IPS-18a (cell line): Measurements from ENCODE around the gene TUBB2A.
A peak's percentile ranks its signal among the peaks of the same experiment; 100 is the strongest.
"Not testable (repeated sequence)": the region's sequence is repeated elsewhere in the genome, so short reads cannot be mapped to it uniquely, and the experiment has no call there.

Experiments
- H3K27ac ChIP-seq: one replicate; pipeline ENCODE4 v1.5.1; 2013; ENCODE audit warnings: low read length
- H3K27me3 ChIP-seq: one replicate; pipeline ENCODE4 v1.6.1; 2013; ENCODE audit warnings: mild to moderate bottlenecking, low read length; ENCODE audit not compliant: control insufficient read depth, insufficient read depth
- H3K36me3 ChIP-seq: one replicate; pipeline ENCODE4 v1.6.1; 2013; ENCODE audit warnings: low read depth, low read length; ENCODE audit not compliant: control insufficient read depth
- H3K4me1 ChIP-seq: one replicate; pipeline ENCODE4 v1.6.1; 2013; ENCODE audit warnings: low read depth, low read length; ENCODE audit not compliant: control insufficient read depth
- H3K4me3 ChIP-seq: one replicate; pipeline ENCODE4 v1.5.1; 2013; ENCODE audit warnings: low read length
- H3K9ac ChIP-seq: one replicate; pipeline ENCODE4 v1.6.1; 2013; ENCODE audit warnings: mild to moderate bottlenecking, low read length, moderate library complexity
- H3K9me3 ChIP-seq: one replicate; pipeline ENCODE4 v1.6.1; 2013; ENCODE audit warnings: low read depth, low read length; ENCODE audit not compliant: control insufficient read depth

TUBB2A gene

DNA sequence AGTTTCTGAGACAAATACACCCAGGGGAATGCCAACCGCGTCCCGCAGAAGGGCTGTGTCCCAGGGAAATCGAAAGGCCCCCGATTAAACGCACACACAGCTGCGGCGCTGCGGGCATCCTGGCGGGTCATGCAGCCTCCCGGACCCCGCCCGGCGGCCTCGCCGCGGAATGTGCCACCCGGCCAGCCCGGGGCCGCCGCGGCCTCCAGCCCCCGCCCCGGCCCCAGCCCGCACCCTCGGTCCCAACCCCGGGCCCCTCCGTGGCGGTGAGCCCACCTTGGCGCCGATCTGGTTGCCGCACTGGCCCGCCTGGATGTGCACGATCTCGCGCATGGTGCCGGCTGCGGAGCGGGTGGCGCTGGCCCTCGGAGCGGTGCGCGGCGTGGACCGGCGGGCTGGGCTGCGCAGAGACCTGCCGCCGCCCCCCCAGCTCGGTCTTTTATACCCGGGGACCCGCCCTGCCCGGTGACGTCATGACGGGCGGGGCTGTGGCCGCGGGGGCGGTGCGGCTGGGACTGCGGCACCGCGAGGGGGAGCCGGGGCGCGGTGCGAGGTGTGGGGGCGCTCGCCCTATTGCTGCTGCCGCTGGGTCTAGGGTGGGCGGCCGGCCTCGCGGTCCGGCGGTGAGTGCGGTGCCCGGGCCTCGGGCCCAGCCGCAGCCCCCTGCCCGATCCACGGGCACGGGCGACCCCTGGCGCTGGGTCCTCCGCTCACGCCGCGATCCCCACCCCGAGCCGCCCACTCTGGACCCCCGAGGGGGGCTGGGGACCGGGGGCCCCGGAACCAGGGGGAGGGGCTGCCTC, at the start of gene TUBB2A:
Gene TUBB2A, minus strand, starts transcription at position 414 of the 803 bp plus-strand sequence. Its CDS starts 81 bp downstream, at position 333.
- Histone ChIP-seq H3K4me1 (peaks cover 31% of the 10 kb centered on the region), H3K27ac (peak within 1 kb of the TSS; percentile 47), H3K4me3 (peak within 1 kb of the TSS; percentile 89)

DNA sequence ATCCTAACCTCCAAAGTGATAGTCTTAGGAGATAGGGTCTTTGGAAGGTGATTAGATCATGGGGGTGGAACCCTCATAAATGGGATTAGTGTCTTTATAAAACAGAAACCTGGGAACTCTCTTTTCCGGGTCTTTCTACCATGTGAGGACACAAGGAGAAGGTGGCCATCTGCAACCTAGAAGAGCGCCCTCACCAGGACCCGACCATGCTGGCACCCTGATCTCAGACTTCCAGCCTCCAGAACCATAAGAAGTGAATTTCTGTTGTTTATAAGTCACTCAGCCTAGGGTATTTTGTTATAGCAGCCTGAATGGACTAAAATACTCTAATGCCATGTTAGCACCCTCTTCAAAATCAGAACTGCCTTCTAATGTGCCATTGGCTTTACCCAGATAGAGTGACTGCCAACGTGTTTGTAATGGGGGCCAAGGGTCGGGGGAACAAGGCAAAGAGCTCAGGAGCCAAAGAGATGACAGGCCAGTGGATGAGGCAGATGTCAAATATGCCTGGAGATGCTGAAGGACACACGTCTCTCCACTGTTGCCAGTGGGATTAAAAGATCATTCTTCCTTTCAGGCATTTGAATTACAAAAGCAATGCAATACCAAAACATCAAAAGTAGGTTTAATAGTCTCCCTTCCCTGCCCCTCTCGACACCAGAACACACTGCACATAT, 49.1 kb upstream of the TUBB2A start:
- H3K36me3 ChIP-seq: no peaks in the 10 kb centered on the region
- H3K9ac ChIP-seq: no peak overlapping the region
- H3K27ac ChIP-seq: no peak overlapping the region
- H3K4me1 ChIP-seq: peaks cover 14% of the 10 kb centered on the region
- H3K4me3 ChIP-seq: no peak overlapping the region
- H3K9me3 ChIP-seq: no peaks in the 10 kb centered on the region
- H3K27me3 ChIP-seq: no peaks in the 10 kb centered on the region

More for the DNA sequence above, at the start of gene TUBB2A:
- Histone ChIP-seq H3K9me3 (no peaks in the 10 kb centered on the region), H3K9ac (peak within 1 kb of the TSS; percentile 56), H3K27me3 (no peaks in the 10 kb centered on the region), H3K36me3 (peaks cover 25% of the 10 kb centered on the region)

DNA sequence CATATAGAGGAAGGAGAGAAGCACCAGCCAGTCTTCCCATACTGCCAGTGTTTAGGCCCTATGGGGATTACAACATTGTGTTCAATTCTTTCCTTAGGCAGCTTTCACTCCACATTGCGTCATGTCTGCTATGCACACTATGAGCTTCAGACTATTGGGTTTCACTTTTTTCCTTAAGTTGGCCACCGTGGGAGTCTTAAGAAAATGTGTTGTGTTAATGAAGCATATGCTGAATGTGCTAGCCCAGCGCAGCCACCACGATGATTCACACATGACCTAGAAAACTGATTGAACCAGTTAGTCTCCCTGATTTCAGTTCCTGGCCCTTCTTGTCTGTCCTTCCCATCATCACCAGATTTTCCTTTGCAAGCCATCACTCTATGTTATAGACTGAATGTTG, 48.6 kb upstream of the TUBB2A start:
- Histone ChIP-seq H3K4me1 (peaks cover 14% of the 10 kb centered on the region), H3K9me3 (no peaks in the 10 kb centered on the region), H3K36me3 (no peaks in the 10 kb centered on the region), H3K27me3 (no peaks in the 10 kb centered on the region), H3K27ac (no peak overlapping the region), H3K4me3 (no peak overlapping the region), H3K9ac (no peak overlapping the region)

DNA sequence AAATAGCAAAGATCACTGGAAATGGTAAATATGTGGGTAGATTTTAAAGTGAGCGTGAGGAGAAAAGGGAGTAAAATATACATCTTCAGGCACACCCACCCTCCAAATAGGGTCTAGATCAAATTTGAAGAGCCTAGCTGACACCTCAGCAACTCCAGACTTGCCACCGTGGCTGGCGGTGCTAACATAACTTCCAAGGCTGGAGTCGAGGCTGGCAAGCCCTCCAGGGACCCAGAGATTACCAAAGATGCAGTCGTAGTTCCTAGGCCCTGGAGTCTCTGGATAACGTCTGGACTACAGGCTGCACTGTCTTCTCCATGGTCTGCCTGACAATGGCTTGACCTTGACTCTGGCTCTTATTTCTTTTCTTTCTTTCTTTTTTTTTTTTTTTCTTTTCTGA, 47.6 kb upstream of the TUBB2A start:
- no peak overlapping the region for H3K27ac ChIP-seq
- peaks cover 14% of the 10 kb centered on the region for H3K4me1 ChIP-seq
- H3K9ac ChIP-seq: no peak overlapping the region
- no peaks in the 10 kb centered on the region for H3K9me3 ChIP-seq
- no peak overlapping the region for H3K4me3 ChIP-seq
- no peaks in the 10 kb centered on the region for H3K36me3 ChIP-seq
- H3K27me3 ChIP-seq: no peaks in the 10 kb centered on the region

DNA sequence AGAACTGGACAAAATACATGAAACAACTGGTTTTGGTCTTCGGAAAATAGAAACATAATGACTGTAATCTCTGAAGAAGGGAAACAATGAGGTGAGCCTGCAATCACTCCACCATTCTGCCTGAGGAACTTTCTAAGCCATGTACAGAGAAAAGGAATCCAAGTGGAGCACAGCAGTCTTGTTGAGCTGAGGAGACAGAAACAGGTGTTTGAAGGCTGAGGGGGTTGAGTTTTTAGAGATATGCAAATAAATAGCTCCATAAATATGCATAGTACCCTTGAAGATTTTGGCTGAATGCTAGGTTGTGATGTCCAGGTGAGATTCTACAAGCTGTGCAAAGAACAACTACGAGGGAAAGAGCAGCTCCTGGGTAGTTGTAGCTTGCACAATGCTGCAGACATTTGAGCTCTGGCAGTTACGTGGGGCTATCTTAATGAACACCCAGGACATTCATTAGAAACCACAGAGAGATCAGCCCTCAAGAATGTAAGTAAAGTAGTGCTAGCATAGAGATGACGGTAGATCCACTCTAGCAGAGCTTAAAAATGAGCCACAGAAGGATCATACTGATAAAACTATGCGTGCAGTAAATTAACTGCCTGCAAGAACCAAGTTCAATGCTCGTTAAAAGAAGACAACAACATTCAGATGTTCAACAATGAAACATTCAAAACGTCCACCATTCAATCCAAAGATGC, 45.8 kb upstream of the TUBB2A start:
- no peaks in the 10 kb centered on the region for H3K4me1 ChIP-seq
- no peak overlapping the region for H3K9ac ChIP-seq
- H3K27me3 ChIP-seq: no peaks in the 10 kb centered on the region
- no peak overlapping the region for H3K27ac ChIP-seq
- H3K9me3 ChIP-seq: no peaks in the 10 kb centered on the region
- no peaks in the 10 kb centered on the region for H3K36me3 ChIP-seq
- H3K4me3 ChIP-seq: no peak overlapping the region

DNA sequence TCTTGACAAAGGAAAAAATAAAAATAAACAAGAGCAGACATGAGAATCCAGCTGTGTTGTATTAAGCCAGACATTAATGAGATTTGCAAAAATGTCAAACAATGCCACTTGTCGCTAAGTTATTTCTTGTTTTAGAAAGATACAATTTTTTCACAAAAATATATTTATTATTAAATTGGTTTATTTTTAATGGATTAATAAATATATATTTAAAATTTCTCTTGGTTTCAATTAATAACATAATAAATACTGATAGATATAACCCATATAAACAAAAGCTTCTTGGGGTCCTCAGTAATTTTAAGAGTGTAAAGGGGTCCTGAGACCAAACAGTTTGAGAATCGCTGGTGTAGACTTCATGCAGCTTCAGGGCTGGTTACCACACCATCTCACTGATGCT, 44.0 kb upstream of the TUBB2A start:
- Histone ChIP-seq H3K27ac (no peak overlapping the region), H3K4me1 (no peaks in the 10 kb centered on the region), H3K9me3 (no peaks in the 10 kb centered on the region), H3K36me3 (no peaks in the 10 kb centered on the region), H3K4me3 (no peak overlapping the region), H3K27me3 (no peaks in the 10 kb centered on the region), H3K9ac (no peak overlapping the region)

DNA sequence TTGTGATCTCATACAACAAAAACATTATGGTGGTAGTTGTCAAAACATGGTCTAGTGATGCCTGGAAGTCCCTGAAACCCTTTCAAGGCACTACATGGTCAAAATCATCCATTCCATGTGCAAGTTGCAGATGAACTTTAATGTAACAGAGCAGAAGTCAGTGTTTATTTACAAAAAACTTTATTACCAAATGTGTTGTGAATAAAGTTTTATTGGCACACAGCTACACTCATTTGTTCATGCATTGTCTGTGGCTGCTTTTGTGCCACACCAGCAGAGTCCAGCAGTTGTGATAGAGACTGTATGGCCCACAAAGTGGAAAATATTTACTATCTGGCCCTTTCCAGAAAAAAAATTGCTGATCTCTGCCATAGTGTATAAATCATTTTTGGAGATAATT, 43.3 kb upstream of the TUBB2A start:
- Histone ChIP-seq H3K9ac (no peak overlapping the region), H3K27me3 (no peaks in the 10 kb centered on the region), H3K4me1 (peaks cover 2% of the 10 kb centered on the region)

DNA sequence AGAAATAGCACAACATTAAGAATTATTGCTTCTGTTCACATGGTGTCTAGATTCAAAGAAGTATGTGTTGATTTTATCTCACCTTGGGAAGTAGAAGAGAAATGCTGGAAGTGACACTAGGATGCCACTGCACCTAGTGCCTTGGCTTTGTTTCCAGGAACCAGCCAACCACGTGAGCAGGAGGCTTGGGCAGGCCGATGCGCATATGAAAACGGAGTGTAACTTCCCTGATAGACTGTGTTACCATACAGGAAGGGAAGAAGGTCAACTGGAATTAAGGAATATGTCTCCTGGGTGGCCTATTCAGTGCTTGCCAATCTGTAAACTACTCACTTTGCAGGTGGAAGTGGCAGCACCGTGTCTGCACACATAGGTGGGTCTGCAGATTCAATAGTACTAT, 42.0 kb upstream of the TUBB2A start:
- Histone ChIP-seq H3K36me3 (no peaks in the 10 kb centered on the region), H3K27ac (no peak overlapping the region), H3K9me3 (no peaks in the 10 kb centered on the region), H3K4me3 (no peak overlapping the region), H3K27me3 (no peaks in the 10 kb centered on the region), H3K4me1 (peaks cover 15% of the 10 kb centered on the region), H3K9ac (no peak overlapping the region)

More for the DNA sequence above, 43.3 kb upstream of the TUBB2A start:
- no peak overlapping the region for H3K4me3 ChIP-seq
- no peaks in the 10 kb centered on the region for H3K9me3 ChIP-seq
- no peaks in the 10 kb centered on the region for H3K36me3 ChIP-seq
- no peak overlapping the region for H3K27ac ChIP-seq

DNA sequence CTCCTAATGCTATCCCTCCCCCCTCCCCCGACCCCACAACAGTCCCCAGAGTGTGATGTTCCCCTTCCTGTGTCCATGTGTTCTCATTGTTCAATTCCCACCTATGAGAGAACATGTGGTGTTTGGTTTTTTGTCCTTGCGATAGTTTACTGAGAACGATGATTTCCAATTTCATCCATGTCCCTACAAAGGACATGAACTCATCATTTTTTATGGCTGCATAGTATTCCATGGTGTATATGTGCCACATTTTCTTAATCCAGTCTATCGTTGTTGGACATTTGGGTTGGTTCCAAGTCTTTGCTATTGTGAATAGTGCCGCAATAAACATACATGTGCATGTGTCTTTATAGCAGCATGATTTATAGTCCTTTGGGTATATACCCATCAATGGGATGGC, 40.4 kb upstream of the TUBB2A start:
- not testable (repeated sequence) for H3K4me3 ChIP-seq, H3K36me3 ChIP-seq, H3K9me3 ChIP-seq, H3K27ac ChIP-seq, H3K27me3 ChIP-seq, H3K9ac ChIP-seq
- peaks cover 28% of the 10 kb centered on the region for H3K4me1 ChIP-seq

DNA sequence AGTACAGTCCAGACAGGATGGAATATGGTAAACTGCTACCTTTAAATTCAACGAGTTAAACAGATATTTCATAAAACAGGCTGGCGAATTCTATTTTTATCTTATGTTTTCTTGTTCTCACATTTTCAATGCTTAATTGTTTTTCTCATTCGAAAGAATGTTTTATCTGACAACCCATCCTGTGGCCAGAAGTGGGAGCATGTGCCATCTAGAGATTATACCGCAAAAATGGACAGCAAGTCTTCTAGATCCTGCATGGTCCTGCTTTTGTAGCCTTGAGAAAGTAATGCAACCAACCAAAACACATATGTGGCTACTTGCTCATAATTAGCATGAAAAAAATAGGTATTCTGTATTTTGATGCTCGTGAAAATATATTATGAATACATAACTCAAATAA, 39.4 kb upstream of the TUBB2A start:
- no peak overlapping the region for H3K9ac ChIP-seq
- H3K36me3 ChIP-seq: no peaks in the 10 kb centered on the region
- no peak overlapping the region for H3K4me3 ChIP-seq
- H3K4me1 ChIP-seq: peaks cover 29% of the 10 kb centered on the region
- no peaks in the 10 kb centered on the region for H3K9me3 ChIP-seq
- no peak overlapping the region for H3K27ac ChIP-seq
- no peaks in the 10 kb centered on the region for H3K27me3 ChIP-seq

DNA sequence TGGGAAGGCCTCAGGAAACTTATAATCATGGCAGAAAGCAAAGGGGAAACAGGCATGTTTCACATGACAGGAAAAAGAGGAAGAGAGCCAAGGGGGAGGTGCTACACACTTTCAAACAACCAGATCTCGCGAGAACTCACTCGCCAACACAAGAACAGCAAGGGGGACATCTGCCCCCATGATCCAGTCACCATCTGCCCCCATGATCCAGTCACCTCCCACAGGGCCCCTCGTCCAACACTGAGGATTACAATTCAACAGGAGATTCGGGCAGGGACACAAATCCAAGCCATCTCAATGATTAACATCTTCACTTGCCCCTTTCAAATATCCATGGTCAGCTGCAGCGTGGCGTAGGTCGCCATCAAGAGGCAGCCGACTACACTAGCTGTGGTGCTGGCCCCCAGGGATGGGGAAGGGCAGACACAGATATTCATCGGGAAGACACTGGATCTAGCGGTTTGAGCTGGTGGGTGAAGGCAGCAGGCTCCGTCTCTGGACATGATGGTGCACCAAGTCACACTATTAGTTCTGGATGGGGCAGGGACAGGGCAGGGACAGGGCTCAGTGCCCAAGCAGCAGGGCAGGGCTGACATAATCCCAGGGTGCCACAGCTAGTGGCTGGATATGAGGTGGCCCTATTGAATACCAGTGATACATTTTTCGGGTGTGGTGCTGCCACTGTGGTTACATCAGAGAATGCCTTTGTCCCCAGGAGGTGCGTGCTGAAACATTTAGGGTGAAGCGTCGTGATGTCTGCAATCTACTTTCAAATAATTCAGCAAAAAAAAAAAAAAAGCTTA, 38.6 kb upstream of the TUBB2A start:
- H3K27me3 ChIP-seq: no peaks in the 10 kb centered on the region
- H3K4me1 ChIP-seq: peaks cover 29% of the 10 kb centered on the region
- no peaks in the 10 kb centered on the region for H3K9me3 ChIP-seq
- H3K27ac ChIP-seq: no peak overlapping the region
- no peak overlapping the region for H3K9ac ChIP-seq
- peak overlapping the region; percentile 2 for H3K4me3 ChIP-seq
- H3K36me3 ChIP-seq: no peaks in the 10 kb centered on the region
